HuH-7.5 (cell line): Measurements from ENCODE around the gene CDC42EP4.

Experiments used
- DNase-seq: peaks from one replicate; pipeline ENCODE4 v3.0.0; 2011; ENCODE audit warnings: low spot score

CDC42EP4 gene

GRCh38 chr17:73251871-73252270 is 59.9 kb downstream of the CDC42EP4 start:
- DNase-seq = no peak

DNA sequence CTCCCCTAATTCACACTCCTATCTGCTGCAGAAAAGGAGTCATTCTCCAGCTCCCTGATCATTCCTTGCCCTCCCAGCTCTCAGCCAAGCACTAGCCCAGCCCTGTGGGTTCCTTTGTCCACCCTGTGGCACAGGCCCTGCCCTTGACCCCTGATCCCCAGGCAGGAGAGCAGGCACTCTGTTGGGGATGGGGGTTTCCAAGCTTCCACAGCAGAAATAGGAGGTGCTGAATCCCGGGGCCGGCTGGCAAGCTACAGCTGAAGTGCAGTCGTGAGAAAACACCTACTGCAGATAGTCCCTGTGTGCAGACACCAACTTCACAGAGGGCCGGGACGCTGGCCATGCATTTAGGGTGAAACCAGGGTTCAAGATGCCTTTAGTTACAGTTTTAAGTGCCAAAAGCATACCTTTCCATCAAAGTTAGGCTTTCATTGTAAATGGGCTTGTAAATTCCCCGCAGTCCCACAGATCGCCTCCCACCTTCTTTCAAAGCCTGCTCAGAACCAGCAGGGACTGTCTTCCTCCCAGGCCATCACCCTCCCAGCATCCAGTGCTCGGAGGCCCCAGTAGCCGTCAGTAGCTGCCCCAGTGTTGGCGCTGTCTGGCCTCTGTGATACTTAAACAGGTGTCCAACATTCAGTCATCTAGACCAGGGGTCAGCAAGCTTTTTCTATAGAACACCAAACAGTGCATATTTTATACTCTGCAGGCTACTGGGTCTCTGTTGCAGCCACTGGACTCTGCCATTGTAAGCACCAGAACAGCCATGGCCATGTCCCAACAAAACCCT is 60.8 kb downstream of the CDC42EP4 start:
- DNase-seq = no peak

DNA sequence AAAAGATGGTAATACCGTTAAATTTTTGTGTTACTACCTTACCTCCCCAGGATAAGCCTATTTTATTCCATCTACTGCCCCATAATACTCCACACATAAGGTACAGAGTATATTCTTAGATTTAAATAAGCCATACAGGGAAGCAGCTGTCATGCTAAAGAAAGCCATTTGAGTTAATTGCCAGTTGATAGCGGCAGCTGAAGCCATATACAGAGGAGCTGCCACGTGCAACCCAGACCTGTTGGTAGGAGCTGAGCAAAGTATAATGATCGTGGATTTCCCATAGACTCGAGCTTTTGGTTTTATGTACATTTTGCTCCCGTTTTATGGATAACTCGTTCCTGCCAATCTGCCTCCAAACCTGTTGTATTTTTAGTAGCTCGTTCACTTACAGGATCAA is 62.1 kb downstream of the CDC42EP4 start:
- no peak for DNase-seq

DNA sequence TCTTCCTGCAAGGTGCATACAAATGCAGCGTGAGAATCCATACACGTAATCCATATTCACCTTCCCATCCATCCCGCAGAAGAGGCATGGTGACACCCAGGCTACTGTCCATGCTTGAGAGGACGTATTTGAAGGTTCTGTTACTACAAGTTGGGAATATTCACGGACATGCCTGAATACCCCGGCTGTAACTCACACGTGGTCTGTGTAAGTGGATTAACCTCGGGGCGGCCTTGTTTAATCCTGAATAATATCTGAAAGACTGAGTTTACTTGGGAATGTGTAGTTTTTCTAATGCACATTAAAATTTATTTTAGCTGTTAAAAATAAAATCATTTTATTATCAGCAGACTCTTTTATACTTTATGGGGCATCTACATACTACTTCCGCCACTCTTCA is 63.3 kb downstream of the CDC42EP4 start:
- DNase-seq = no peak

DNA sequence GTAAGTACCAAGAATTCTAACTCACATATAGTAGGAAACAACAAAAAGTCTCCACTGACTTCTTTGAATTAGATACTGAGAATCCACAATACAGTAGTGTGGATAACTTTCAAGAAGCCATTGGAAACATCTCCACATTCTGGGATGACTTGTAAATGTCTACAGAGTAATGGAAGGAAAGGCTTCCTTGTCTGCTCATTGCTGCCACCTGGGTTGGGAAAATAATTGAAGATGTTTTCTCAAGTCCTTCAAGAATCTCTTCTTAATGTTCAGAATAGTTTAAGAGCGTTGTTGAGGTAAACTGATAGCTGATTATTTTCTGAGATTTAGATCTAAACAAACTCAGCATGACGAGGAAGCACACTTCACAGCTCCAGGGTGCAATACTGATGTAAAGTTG is 64.1 kb downstream of the CDC42EP4 start:
- no peak for DNase-seq

- DNase-seq = no peak
Observed at GRCh38 chr17:73240561-73240960, 71.2 kb downstream of the CDC42EP4 start.

DNA sequence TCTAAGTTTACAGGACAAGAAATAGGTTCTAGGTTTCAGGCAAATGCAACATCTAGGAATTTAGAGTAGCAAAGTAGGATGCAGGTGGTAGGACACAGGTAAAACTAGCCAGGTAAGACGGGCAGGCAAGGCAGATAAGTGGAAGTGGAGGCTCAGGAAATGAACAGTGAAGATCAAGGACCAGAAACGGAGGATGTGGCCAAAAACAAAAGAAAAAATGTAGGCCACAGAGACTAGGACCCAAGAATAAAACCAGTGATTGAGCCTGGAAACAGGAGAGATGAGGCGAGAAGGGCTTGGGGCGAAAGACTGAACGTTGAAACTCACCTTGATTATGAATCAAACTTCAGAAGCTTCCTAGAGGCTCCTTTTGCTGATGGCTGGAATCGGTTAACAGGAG is 74.1 kb downstream of the CDC42EP4 start:
- DNase-seq = no peak

GRCh38 chr17:73234736-73235135 is 77.1 kb downstream of the CDC42EP4 start:
- no peak for DNase-seq
